GM18511 (cell line): Measurements from ENCODE around the gene SEL1L2.

Source experiments
- ATAC-seq: cut with Tn5 transposase; IDR thresholded peaks from one replicate; pipeline ENCODE4 v1.9.1; 2021; ENCODE audit warnings: mild to moderate bottlenecking, moderate library complexity; ENCODE audit not compliant: unreplicated experiment

SEL1L2 gene

GRCh38 chr20:13934992-13935894 is 55.2 kb downstream of the SEL1L2 start:
- no peak for ATAC-seq

GRCh38 chr20:13930281-13930680 is 60.1 kb downstream of the SEL1L2 start:
- peak; percentile 75 for ATAC-seq

- ATAC-seq = no peak
Measured at GRCh38 chr20:13929836-13930235, 60.6 kb downstream of the SEL1L2 start.

- ATAC-seq = no peak
Measured at GRCh38 chr20:13928901-13929300, 61.5 kb downstream of the SEL1L2 start.

GRCh38 chr20:13927171-13927570 is 63.2 kb downstream of the SEL1L2 start:
- no peak for ATAC-seq

- no peak for ATAC-seq
Measured at GRCh38 chr20:13922241-13922640, 68.2 kb downstream of the SEL1L2 start.

- no peak for ATAC-seq
Measured at GRCh38 chr20:13915284-13915683, 75.1 kb downstream of the SEL1L2 start.

GRCh38 chr20:13913572-13913971 is 76.8 kb downstream of the SEL1L2 start:
- no peak for ATAC-seq

- ATAC-seq = no peak
Measured at GRCh38 chr20:13913131-13913530, 77.3 kb downstream of the SEL1L2 start.

- no peak for ATAC-seq
Measured at GRCh38 chr20:13910492-13910891, 79.9 kb downstream of the SEL1L2 start.

GRCh38 chr20:13909067-13909466 is 81.3 kb downstream of the SEL1L2 start:
- ATAC-seq = no peak

- no peak for ATAC-seq
Measured at GRCh38 chr20:13904766-13905165, 85.6 kb downstream of the SEL1L2 start.

- ATAC-seq = no peak
Measured at GRCh38 chr20:13900496-13900895, 89.9 kb downstream of the SEL1L2 start.

GRCh38 chr20:13898012-13898612 is 92.3 kb downstream of the SEL1L2 start:
- ATAC-seq = no peak

GRCh38 chr20:13891575-13891974 is 98.8 kb downstream of the SEL1L2 start:
- ATAC-seq = no peak

GRCh38 chr20:13884803-13885202 is 105.6 kb downstream of the SEL1L2 start:
- ATAC-seq = no peak

- ATAC-seq = no peak
Measured at GRCh38 chr20:13883425-13883824, 107.0 kb downstream of the SEL1L2 start.

- ATAC-seq = no peak
Measured at GRCh38 chr20:13878566-13878965, 111.8 kb downstream of the SEL1L2 start.

- ATAC-seq = no peak
Measured at GRCh38 chr20:13877793-13878192, 112.6 kb downstream of the SEL1L2 start.

- no peak for ATAC-seq
Measured at GRCh38 chr20:13875265-13875811, 115.1 kb downstream of the SEL1L2 start.

GRCh38 chr20:13874394-13875157 is 115.8 kb downstream of the SEL1L2 start:
- ATAC-seq = no peak
